ENCODE data around the gene EFCAB6. TPM values are rescaled to one million over a fixed set of nuclear protein-coding genes. Genes with fewer than 3 reads are reported as not detected.

The EFCAB6 gene
- total and polyA plus RNA-seq, 9 of the 15 experiments (the other 6 are each of a cell fraction or from before 2014, with no cell fraction given) = 0.06 TPM; not detected in 8

- POLR2A ChIA-PET = no interaction called here
- in situ Hi-C loops (cut with MboI) = no loop called here
Measured at GRCh38 chr22:43508489-43508888, 303.6 kb downstream of the EFCAB6 start.

More at GRCh38 chr22:43508489-43508888, 303.6 kb downstream of the EFCAB6 start:
- FAIRE-seq (no peak), DNase-seq (ENCODE audit: extremely low read depth in 1 of 4, low spot score in 3 of 4) (no peak), ATAC-seq (no peak)
- Histone ChIP-seq H3K27me3 (ENCODE audit: control insufficient read depth in 2 of 2, insufficient read depth in 2 of 2, low read length in 2 of 2) (no peaks in the 10 kb centered on the region), H3K9ac (ENCODE audit: insufficient read depth in 1 of 2, low read depth in 2 of 2, low read length in 2 of 2) (no peak overlapping the region), H3K4me1 (replicated peaks in 1 of 2; ENCODE audit: control insufficient read depth in 2 of 2, insufficient read depth in 2 of 2, low read length in 2 of 2) (no peaks in the 10 kb centered on the region), H4K20me1 (replicated peaks; ENCODE audit: control insufficient read depth, insufficient read depth, low read length) (no peaks in the 10 kb centered on the region), H3K9me1 (ENCODE audit: control insufficient read depth, insufficient read depth, low read length) (no peaks in the 10 kb centered on the region), H2AFZ (ENCODE audit: low read depth, low read length) (no peak overlapping the region), H3K27ac (ENCODE audit: extremely low read depth, low read depth, low read length) (no peak overlapping the region), H3K4me2 (ENCODE audit: insufficient read depth, low read length) (no peak overlapping the region), H3K9me3 (replicated peaks; ENCODE audit: control insufficient read depth, insufficient read depth, low read depth, low read length) (no peaks in the 10 kb centered on the region), H3K4me3 (no peak overlapping the region), H3K79me2 (ENCODE audit: control insufficient read depth, insufficient read depth, low read length) (no peaks in the 10 kb centered on the region), H3K36me3 (ENCODE audit: control insufficient read depth, insufficient read depth, low read length) (no peaks in the 10 kb centered on the region)
- TF ChIP-seq STAG1 (CRISPR knock-in tag; IDR thresholded peaks at IDR 0.05; ENCODE audit: borderline replicate concordance) = no peak
- no peak for TF ChIP-seq MYC (IDR thresholded peaks at IDR 0.05; ENCODE audit: low read depth, low read length)
- TF ChIP-seq MYC (CRISPR knock-in tag; IDR thresholded peaks at IDR 0.05; ENCODE audit: borderline replicate concordance, low read depth) = no peak
- no peak for TF ChIP-seq MBD2 (IDR thresholded peaks at IDR 0.05; ENCODE audit: borderline replicate concordance, low read depth)
- no peak for TF ChIP-seq POLR2G (IDR thresholded peaks at IDR 0.05; ENCODE audit: low read depth, low read length)
- TF ChIP-seq PCBP2 (IDR thresholded peaks at IDR 0.05; ENCODE audit: low read depth, low read length, poor library complexity, severe bottlenecking) = no peak
- no peak for TF ChIP-seq KDM5B (IDR thresholded peaks at IDR 0.05; ENCODE audit: insufficient replicate concordance, low read depth, low read length)
- TF ChIP-seq ZKSCAN1 (IDR thresholded peaks at IDR 0.05; ENCODE audit: low read depth, low read length) = no peak
- no peak for TF ChIP-seq GABPB2 (CRISPR knock-in tag; conservative IDR thresholded peaks at IDR 0.05)
- no peak for TF ChIP-seq ZEB2 (IDR thresholded peaks at IDR 0.05)
- TF ChIP-seq, protein P1, sequence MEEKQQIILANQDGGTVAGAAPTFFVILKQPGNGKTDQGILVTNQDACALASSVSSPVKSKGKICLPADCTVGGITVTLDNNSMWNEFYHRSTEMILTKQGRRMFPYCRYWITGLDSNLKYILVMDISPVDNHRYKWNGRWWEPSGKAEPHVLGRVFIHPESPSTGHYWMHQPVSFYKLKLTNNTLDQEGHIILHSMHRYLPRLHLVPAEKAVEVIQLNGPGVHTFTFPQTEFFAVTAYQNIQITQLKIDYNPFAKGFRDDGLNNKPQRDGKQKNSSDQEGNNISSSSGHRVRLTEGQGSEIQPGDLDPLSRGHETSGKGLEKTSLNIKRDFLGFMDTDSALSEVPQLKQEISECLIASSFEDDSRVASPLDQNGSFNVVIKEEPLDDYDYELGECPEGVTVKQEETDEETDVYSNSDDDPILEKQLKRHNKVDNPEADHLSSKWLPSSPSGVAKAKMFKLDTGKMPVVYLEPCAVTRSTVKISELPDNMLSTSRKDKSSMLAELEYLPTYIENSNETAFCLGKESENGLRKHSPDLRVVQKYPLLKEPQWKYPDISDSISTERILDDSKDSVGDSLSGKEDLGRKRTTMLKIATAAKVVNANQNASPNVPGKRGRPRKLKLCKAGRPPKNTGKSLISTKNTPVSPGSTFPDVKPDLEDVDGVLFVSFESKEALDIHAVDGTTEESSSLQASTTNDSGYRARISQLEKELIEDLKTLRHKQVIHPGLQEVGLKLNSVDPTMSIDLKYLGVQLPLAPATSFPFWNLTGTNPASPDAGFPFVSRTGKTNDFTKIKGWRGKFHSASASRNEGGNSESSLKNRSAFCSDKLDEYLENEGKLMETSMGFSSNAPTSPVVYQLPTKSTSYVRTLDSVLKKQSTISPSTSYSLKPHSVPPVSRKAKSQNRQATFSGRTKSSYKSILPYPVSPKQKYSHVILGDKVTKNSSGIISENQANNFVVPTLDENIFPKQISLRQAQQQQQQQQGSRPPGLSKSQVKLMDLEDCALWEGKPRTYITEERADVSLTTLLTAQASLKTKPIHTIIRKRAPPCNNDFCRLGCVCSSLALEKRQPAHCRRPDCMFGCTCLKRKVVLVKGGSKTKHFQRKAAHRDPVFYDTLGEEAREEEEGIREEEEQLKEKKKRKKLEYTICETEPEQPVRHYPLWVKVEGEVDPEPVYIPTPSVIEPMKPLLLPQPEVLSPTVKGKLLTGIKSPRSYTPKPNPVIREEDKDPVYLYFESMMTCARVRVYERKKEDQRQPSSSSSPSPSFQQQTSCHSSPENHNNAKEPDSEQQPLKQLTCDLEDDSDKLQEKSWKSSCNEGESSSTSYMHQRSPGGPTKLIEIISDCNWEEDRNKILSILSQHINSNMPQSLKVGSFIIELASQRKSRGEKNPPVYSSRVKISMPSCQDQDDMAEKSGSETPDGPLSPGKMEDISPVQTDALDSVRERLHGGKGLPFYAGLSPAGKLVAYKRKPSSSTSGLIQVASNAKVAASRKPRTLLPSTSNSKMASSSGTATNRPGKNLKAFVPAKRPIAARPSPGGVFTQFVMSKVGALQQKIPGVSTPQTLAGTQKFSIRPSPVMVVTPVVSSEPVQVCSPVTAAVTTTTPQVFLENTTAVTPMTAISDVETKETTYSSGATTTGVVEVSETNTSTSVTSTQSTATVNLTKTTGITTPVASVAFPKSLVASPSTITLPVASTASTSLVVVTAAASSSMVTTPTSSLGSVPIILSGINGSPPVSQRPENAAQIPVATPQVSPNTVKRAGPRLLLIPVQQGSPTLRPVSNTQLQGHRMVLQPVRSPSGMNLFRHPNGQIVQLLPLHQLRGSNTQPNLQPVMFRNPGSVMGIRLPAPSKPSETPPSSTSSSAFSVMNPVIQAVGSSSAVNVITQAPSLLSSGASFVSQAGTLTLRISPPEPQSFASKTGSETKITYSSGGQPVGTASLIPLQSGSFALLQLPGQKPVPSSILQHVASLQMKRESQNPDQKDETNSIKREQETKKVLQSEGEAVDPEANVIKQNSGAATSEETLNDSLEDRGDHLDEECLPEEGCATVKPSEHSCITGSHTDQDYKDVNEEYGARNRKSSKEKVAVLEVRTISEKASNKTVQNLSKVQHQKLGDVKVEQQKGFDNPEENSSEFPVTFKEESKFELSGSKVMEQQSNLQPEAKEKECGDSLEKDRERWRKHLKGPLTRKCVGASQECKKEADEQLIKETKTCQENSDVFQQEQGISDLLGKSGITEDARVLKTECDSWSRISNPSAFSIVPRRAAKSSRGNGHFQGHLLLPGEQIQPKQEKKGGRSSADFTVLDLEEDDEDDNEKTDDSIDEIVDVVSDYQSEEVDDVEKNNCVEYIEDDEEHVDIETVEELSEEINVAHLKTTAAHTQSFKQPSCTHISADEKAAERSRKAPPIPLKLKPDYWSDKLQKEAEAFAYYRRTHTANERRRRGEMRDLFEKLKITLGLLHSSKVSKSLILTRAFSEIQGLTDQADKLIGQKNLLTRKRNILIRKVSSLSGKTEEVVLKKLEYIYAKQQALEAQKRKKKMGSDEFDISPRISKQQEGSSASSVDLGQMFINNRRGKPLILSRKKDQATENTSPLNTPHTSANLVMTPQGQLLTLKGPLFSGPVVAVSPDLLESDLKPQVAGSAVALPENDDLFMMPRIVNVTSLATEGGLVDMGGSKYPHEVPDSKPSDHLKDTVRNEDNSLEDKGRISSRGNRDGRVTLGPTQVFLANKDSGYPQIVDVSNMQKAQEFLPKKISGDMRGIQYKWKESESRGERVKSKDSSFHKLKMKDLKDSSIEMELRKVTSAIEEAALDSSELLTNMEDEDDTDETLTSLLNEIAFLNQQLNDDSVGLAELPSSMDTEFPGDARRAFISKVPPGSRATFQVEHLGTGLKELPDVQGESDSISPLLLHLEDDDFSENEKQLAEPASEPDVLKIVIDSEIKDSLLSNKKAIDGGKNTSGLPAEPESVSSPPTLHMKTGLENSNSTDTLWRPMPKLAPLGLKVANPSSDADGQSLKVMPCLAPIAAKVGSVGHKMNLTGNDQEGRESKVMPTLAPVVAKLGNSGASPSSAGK (IDR thresholded peaks at IDR 0.05) = no peak
- no peak for TF ChIP-seq ILK (tag; IDR thresholded peaks at IDR 0.05; ENCODE audit: borderline replicate concordance, low read depth)
- TF ChIP-seq CREM (IDR thresholded peaks at IDR 0.05; ENCODE audit: low read depth) = no peak
- intact Hi-C loops (cut with micrococcal nuclease) = no loop called here
- CTCF ChIA-PET (ENCODE audit: low intra/inter-chr PET ratio) = no interaction called here
- no TSS peak for BruUV-seq (replicated peaks)

Measured in K562 (cell line).